Retinal pigment epithelial cell (primary cell): ENCODE data around the gene SEMA5A.

Experiments used
- DNase-seq: peaks from one replicate; pipeline ENCODE4 v3.0.0-alpha.2; 2010; ENCODE audit warnings: low read depth
- H3K4me3 ChIP-seq: 2 replicates; pipeline ENCODE4 v1.5.1; 2011; ENCODE audit warnings: mild to moderate bottlenecking, low read length, control low read depth, moderate library complexity
- TF ChIP-seq, protein P1 (sequence below): conservative IDR thresholded peaks from 2 replicates; pipeline ENCODE4 v1.5.1; 2011; ENCODE audit warnings: low read depth, low read length, control low read depth, inconsistent platforms

Gene SEMA5A

DNA sequence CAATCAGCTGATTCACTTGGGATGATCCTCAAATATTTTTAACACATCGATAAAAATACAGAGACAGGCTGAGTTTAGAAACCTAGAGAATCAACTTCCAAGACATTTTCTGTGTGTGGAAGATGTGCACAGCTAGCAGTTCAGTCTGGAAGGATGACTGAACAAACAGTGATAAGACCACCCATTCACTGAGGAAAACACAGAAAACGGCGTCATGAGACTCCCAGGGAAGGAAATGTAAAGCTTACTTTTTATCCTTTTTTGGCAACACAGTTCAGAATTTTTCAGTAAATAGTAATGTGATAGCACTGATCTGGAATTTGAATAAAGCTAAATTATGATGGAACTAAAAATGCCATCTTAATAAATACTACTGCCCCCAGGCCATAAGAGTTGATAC is 277.6 kb downstream of the SEMA5A start:
- TF ChIP-seq, protein P1, sequence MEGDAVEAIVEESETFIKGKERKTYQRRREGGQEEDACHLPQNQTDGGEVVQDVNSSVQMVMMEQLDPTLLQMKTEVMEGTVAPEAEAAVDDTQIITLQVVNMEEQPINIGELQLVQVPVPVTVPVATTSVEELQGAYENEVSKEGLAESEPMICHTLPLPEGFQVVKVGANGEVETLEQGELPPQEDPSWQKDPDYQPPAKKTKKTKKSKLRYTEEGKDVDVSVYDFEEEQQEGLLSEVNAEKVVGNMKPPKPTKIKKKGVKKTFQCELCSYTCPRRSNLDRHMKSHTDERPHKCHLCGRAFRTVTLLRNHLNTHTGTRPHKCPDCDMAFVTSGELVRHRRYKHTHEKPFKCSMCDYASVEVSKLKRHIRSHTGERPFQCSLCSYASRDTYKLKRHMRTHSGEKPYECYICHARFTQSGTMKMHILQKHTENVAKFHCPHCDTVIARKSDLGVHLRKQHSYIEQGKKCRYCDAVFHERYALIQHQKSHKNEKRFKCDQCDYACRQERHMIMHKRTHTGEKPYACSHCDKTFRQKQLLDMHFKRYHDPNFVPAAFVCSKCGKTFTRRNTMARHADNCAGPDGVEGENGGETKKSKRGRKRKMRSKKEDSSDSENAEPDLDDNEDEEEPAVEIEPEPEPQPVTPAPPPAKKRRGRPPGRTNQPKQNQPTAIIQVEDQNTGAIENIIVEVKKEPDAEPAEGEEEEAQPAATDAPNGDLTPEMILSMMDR: no peak
- no peak for DNase-seq
- no peak overlapping the region for H3K4me3 ChIP-seq

DNA sequence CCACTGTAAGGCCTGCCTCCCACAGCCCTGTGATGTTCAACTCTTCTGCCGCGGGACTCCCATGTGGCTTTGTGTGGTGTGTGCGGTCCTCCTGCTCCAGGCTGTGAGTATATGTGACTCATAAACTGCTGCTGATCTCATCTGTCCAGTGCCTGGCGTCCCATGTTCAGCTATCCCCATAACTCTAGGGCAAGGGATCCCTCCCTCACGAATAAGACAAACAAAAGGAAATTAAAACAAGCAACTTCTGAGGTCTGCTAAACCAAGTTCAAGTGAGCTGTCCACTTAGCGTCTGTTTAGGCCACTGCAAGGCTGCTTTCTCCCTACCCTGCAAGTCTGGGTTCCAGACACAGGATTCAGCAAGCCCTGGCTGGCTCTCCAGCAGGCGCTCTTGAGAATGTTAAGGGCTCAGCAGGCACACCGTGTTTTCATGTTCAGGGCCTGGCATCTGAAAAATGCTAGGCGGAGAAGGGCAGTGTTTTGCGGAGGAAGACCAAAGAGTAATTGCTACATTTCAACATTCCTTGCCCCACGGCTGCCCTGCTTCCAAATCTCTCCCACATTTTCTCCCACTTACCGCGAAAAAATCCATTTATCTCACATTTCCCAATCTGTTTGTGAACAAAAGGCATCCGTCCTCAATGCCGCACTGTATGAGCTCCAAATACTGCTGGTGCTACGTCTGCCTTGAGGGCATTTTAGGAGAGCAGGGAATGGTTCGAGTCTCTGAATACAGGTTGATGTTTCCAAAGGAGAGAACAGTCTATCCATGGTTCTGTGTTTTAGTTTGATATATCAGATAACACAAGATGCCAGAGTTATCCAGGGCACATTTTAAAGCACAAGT is 280.2 kb downstream of the SEMA5A start:
- H3K4me3 ChIP-seq: no peak overlapping the region
- TF ChIP-seq, protein P1: no peak
- DNase-seq: peak; percentile 82

- DNase-seq: no peak
- H3K4me3 ChIP-seq: no peak overlapping the region
- TF ChIP-seq, protein P1: no peak
Observed at GRCh38 chr5:9264301-9264700, 281.6 kb downstream of the SEMA5A start.

DNA sequence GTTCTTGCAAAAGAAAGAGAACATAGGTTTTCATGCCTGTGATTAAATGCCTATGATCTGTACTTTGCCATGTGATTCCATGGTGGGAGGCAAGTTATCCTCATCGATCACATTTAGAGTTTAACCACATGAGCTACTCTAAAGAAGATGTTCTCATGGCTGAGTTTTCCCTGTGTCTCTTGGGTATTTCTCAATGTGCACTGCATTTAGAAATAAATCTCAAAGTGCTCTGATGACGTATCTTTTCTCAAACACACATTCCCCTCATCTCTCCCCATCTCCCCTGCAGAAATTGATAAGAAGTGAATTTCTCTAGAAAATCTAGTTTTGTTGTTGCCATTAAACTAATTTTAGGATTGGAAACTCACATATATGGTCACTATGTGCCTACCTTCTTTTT is 282.2 kb downstream of the SEMA5A start:
- no peak for DNase-seq
- TF ChIP-seq, protein P1: no peak

GRCh38 chr5:9251379-9251980 is 294.4 kb downstream of the SEMA5A start:
- TF ChIP-seq, protein P1: no peak
- H3K4me3 ChIP-seq: no peak overlapping the region
- DNase-seq: no peak

More for the DNA sequence above, 282.2 kb downstream of the SEMA5A start:
- no peak overlapping the region for H3K4me3 ChIP-seq

GRCh38 chr5:9249231-9249630 is 296.6 kb downstream of the SEMA5A start:
- no peak overlapping the region for H3K4me3 ChIP-seq
- TF ChIP-seq, protein P1: no peak
- no peak for DNase-seq

DNA sequence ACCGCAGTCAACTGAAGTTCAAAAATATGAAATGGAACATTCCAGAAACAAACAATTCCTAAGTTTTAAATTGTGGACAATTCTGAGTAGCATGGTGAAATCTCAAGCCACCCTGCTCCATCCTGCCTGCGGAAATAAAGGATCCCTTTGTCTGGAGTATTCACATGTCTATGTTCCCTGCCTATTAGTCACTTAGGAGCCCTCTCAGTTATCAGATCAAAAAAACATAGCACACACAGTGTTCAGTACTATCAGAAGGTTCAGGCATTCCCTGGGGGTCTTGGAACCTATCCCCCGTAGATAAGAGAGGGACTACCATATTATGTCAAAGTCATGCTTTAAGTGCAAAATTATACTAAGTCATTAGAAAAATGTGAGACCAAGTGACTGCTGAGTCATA is 300.8 kb downstream of the SEMA5A start:
- peak; percentile 50 for DNase-seq
- TF ChIP-seq, protein P1: no peak
- no peak overlapping the region for H3K4me3 ChIP-seq
